Lower leg skin (tissue), 4 donors: ENCODE data around the gene NOTCH1. TPM values are rescaled to one million over a fixed set of nuclear protein-coding genes. Genes with fewer than 3 reads are reported as not detected.

ENCODE experiments used
- DNase-seq, 2 donors: peaks; one replicate each; pipeline ENCODE4 v3.0.0-alpha.2; 2019; ENCODE audit warnings: low spot score in 2 of 2
- H3K4me3 ChIP-seq: fragments of 200-600 bp; sonication (generic); 2 replicates; pipeline ENCODE4 v1.5.1; 2017; ENCODE audit warnings: mild to moderate bottlenecking, low read depth; ENCODE audit not compliant: poor library complexity, severe bottlenecking
- CTCF ChIP-seq, 3 donors: fragments of 450-650 bp; IDR thresholded peaks; one replicate each; pipeline ENCODE4 v1.5.1; 2016; ENCODE audit warnings: antibody characterized with exemption in 3 of 3, mild to moderate bottlenecking in 3 of 3, moderate library complexity in 2 of 3
- POLR2A ChIP-seq, 2 donors: fragments of 450-650 bp; IDR thresholded peaks; one replicate each; pipeline ENCODE4 v1.6.1; 2016 to 2017; ENCODE audit warnings: antibody characterized with exemption in 2 of 2, mild to moderate bottlenecking in 1 of 2, moderate library complexity in 1 of 2
- WGBS, 2 donors: methylation state at CpG; one replicate each; pipeline ENCODE4 v1.1.5; 2018; 5-methylcytosine and 5-hydroxymethylcytosine counted together
- intact Hi-C: fragments of 100-400 bp; cut with DNase I; formaldehyde crosslinking; loops from one replicate; pipeline ENCODE4 v1.15.0; 2023; ENCODE audit warnings: low total_unique reads
- microRNA-seq, 2 donors: library from miRNA; unstranded; fragments of <30 nt; microRNA quantifications; one replicate each; pipeline ENCODE4, GENCODE V29; 2016; ENCODE audit warnings: borderline replicate concordance in 2 of 2, borderline number of aligned reads in 1 of 2
- total RNA-seq, 4 donors: library from RNA; depleted of rRNA; stranded (reverse); fragments of >200 nt; gene quantifications; one replicate each; pipeline ENCODE4 v1.1.0, GENCODE V29; 2016

Gene NOTCH1
- total RNA-seq, 4 donors from 2014 or later = 79.7 to 95.3 (median 82.8) TPM

DNA sequence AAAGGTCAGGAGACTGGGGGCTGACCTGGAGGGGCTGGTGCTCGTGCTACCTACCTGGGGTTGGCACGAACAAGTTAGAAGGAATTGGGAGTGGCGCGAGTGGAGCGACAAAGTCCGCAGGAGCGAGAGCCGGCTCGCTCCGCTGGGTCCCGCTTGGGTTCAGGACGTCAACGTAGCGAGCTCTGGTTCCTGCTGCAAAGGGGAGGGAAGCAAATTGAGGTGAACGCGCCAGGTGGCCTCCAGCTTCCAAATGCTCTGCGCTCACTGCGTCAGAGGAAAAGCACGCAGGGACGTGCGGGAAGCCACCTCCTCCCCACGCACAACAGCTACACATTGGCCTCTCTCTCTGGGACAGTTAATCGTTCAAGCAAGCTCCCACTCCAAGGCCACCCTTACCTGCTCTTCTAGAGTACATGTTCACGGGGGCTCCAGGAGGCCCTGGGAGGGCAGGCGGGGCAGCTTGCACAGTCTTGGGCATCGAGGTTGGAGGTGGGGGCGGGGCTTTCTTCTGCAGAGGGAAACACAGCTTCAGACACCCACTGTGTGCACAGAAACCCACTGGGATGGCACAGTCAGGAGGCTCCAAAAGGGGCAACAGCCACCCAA lies 98.6 kb downstream of the NOTCH1 start:
- DNase-seq = no peak
- intact Hi-C loops = no loop called here
- H3K4me3 ChIP-seq = no peak overlapping the region
- TF ChIP-seq POLR2A (IDR thresholded peaks at IDR 0.05) = no peak
- TF ChIP-seq CTCF (IDR thresholded peaks at IDR 0.05) = no peak
- WGBS, 2 donors = 92 to 94% methylated on average over 25 to 27 of the region's 27 CpGs

GRCh38 chr9:136445799-136446198 lies 100.0 kb downstream of the NOTCH1 start:
- no peak overlapping the region for H3K4me3 ChIP-seq
- intact Hi-C loops = no loop called here
- DNase-seq = no peak
- TF ChIP-seq CTCF (IDR thresholded peaks at IDR 0.05) (no peak), POLR2A (IDR thresholded peaks at IDR 0.05) (no peak)
- WGBS, 2 donors = 89 to 90% methylated on average over 7 of the region's 7 CpGs

Small RNA genes within 50 kb of the gene (microRNA-seq; reads per million reads assigned to microRNA genes)
- 0 reads per million in 2 donors for gene MIR4673
- gene MIR4674 = 0 reads per million in 2 donors

Other genes with a start within 250 kb of the NOTCH1 start
- gene CCDC187, start 242.0 kb downstream of the NOTCH1 start, total RNA-seq = 1 to 10 TPM in 1 of 4 donors, not detected in 3; 1.1 TPM
- 10 to 100 TPM; 21.0 to 37.1 (median 28.1) TPM for gene GPSM1, start 218.5 kb downstream of the NOTCH1 start, total RNA-seq
- gene DNLZ, start 182.3 kb downstream of the NOTCH1 start, total RNA-seq = 10 to 100 TPM; 30.9 to 64.6 (median 44.1) TPM
- gene CARD9, start 172.4 kb downstream of the NOTCH1 start, total RNA-seq = 1 to 10 TPM; 2.4 to 4.2 (median 3.2) TPM
- 1 to 10 TPM; 5.9 to 9.9 (median 9.6) TPM for gene SNAPC4, start 145.9 kb downstream of the NOTCH1 start, total RNA-seq
- 10 to 100 TPM; 29.8 to 46.2 (median 36.6) TPM for gene ENTR1, start 135.4 kb downstream of the NOTCH1 start, total RNA-seq
- gene PMPCA, start 135.4 kb downstream of the NOTCH1 start, total RNA-seq = 10 to 100 TPM; 35.9 to 59.6 (median 38.1) TPM
- gene INPP5E, start 106.2 kb downstream of the NOTCH1 start, total RNA-seq = 10 to 100 TPM in 3 of 4 donors, 1 to 10 TPM in 1; 10.0 to 17.8 (median 12.1) TPM
- 10 to 100 TPM; 58.4 to 77.8 (median 58.5) TPM for gene SEC16A, start 63.0 kb downstream of the NOTCH1 start, total RNA-seq
- 10 to 100 TPM; 27.8 to 62.2 (median 46.2) TPM for gene EGFL7, start 116.9 kb upstream of the NOTCH1 start, total RNA-seq
- 10 to 100 TPM; 52.4 to 77.7 (median 63.5) TPM for gene AGPAT2, start 141.4 kb upstream of the NOTCH1 start, total RNA-seq
- gene DIPK1B, start 166.5 kb upstream of the NOTCH1 start, total RNA-seq = 10 to 100 TPM in 2 of 4 donors, 1 to 10 TPM in 2; 7.1 to 13.5 (median 9.5) TPM
- gene LCN10, start 196.9 kb upstream of the NOTCH1 start, total RNA-seq = 1 to 10 TPM in 2 of 4 donors, under 1 TPM in 1, not detected in 1; 0.61 to 5.7 (median 1.7) TPM
- 1 to 10 TPM in 2 of 4 donors, not detected in 2; 6.3 to 7.3 TPM for gene LCN6, start 202.5 kb upstream of the NOTCH1 start, total RNA-seq
- not detected for gene LCN8, start 212.2 kb upstream of the NOTCH1 start, total RNA-seq
- gene LCN15, start 218.5 kb upstream of the NOTCH1 start, total RNA-seq = not detected
- gene TMEM141, start 245.3 kb upstream of the NOTCH1 start, total RNA-seq = 100 to 1,000 TPM in 2 of 4 donors, 10 to 100 TPM in 2; 67.7 to 120 (median 91.3) TPM